DND-41 (cell line): ENCODE results near the gene RALGPS1.

Experiments
- CTCF ChIP-seq: IDR thresholded peaks from 2 replicates; pipeline ENCODE4 v1.5.1; 2012; ENCODE audit warnings: borderline replicate concordance, low read length, moderate library complexity, mild to moderate bottlenecking; ENCODE audit not compliant: poor library complexity, severe bottlenecking; ENCODE audit errors: extremely low read depth
- EZH2 ChIP-seq: IDR thresholded peaks from 3 replicates; pipeline ENCODE4 v1.6.1; 2012; ENCODE audit warnings: borderline replicate concordance, low read depth, mild to moderate bottlenecking, moderate library complexity, low read length, inconsistent platforms; ENCODE audit not compliant: severe bottlenecking

DNA sequence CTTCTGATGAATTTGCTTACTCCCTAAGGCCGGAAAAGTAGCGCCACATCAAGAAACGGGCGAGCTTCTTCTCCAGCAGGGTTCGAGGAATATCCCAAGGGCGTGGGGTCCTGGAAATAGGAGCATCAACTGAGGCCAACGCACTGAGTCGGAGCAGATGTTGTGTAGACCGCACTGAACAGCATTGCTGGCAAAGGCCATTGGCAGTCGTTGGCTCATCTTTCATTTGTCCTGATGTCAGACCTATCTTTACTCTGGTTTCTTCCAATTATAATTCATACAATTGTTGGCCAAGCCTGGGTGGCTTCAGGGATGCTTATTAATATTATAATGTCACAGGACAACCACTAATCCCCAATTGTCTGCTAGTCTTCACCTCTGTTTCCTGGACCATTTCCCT is 27.7 kb upstream of the RALGPS1 start:
- no peak for TF ChIP-seq CTCF
- no peak for TF ChIP-seq EZH2
